HG03378 (cell line): ENCODE results near the gene TRIM50.
"Not testable (repeated sequence)": the region's sequence is repeated elsewhere in the genome, so short reads cannot be mapped to it uniquely, and the experiment has no call there.

Source experiments
- ATAC-seq: cut with Tn5 transposase; IDR thresholded peaks from one replicate; pipeline ENCODE4 v1.9.1; 2021; ENCODE audit warnings: mild to moderate bottlenecking, moderate library complexity; ENCODE audit not compliant: unreplicated experiment

Gene TRIM50

DNA sequence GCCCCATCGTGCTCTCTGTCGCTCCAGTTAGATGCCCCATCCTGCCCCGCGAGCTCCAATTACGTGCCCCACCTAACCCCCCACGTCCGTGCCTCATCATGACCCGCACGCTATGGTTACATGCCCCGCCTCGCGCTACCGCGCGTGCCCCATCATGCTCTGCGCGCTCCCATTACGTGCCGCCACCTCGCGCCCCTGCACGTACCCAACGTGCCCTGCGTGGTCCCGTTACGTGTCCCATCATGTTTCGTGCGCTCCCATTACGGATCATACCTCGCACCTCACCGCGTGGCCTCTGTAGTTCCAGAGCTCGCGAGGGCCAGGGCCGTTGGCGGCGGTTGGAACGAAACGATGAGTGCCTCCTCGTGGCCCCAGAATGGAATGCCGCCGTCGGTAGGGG, at the start of gene TRIM50, which contains the start of gene FKBP6:
Gene TRIM50, minus strand, starts transcription at position 161 of the 400 bp plus-strand sequence. CDS start 3,295 bp downstream, outside the sequence.
Gene FKBP6, plus strand, starts transcription at position 240 of the 400 bp plus-strand sequence. CDS start 268 bp downstream, outside the sequence.
- ATAC-seq: not testable (repeated sequence)

DNA sequence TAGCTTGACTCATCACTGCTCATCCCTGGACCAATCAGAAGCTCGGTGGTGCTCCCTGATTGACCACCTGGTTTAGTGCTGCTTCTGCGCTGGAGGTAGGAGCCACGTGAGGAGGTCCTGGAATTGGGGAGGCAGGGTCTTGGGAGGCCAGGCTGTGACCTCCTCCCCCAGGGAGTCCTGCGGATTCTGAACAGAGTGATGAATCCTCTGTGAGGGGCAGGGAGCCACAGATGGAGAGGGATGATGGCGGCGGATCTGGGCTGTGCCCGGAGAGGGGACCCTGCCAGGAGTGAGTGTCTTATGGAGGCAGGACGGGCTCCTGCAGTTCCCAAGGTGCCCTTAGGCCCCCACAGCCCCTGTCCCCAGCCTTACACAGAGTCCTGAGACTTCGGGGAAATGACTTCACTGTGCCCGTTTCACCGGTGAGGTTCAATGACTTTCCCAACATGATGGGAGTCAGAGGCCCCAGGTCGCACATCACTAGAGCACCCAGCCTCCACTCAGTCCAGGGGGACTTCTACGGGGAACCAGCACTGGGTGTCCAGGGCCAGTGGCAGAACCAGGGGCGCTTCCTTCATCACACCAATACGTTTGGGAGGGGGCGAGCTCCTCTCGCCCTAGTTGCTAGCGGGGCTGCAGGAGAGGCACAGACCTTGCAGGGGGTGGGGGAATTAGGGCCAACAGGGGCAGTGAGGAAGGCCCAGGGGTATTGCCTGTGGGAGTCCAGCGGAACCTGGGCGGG, 49.0 kb upstream of the TRIM50 start:
- ATAC-seq: no peak

DNA sequence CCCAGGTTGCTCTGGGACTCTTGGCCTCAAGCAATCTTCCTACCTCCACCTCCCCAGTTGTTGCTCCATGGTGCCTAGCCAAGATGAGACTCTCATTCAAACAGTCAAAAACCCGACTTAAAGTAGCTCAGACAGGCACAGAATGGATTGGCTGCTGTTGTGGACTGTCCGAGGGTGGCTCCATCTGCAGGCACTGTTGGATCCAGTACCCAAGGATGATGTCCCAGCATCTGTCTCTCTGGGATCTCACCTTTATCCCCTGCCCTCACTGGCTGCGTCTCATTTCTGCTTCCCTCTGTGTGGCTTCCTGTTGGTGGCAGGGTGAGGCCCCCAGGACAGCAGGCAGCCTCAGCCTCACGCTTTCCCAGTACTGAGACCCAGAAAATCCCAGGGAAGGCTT, 48.4 kb upstream of the TRIM50 start:
- not testable (repeated sequence) for ATAC-seq

DNA sequence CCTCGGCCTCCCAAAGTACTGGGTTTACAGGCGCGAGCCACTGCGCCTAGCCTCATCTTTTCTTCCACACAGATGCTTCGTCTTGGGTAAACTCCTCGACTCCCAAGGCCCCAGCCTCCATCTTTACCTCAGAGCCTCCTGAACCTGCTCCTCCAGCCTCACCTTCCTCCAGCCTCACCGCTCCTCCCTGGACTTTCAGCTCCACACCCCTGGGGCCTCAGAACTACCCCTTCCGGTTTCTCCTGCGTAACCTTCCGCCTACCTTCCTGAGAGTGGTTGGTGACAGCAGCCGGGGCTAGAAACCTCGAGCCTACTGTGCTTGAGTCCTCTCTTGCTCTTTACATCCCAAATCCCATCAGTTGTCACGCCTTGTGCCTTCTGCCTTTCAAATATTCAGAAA, 45.9 kb upstream of the TRIM50 start:
- ATAC-seq: no peak

DNA sequence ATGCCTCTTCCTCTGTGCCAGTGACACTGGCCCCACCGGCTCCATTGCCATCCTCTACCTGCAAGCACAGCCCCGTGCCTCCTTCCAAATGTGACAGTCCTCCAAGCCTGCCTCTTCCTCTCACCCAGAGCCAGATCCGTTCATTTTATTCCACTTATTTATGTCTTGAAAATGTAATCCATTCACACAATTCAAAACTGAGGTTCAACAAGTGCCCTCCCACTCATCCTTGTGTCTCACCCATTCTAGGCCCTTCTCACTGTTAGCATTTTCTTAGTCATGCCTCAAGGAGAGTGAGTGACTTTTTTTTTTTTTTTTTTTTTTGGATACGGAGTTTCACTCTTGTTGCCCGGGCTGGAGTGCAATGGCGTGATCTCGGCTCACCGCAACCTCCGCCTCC, 41.7 kb upstream of the TRIM50 start:
- ATAC-seq: no peak

- no peak for ATAC-seq
These were observed 41.1 kb upstream of the TRIM50 start for GRCh38 chr7:73369009-73369408.

GRCh38 chr7:73366990-73367389, 39.1 kb upstream of the TRIM50 start:
- no peak for ATAC-seq

GRCh38 chr7:73366127-73366526, 38.2 kb upstream of the TRIM50 start:
- no peak for ATAC-seq

DNA sequence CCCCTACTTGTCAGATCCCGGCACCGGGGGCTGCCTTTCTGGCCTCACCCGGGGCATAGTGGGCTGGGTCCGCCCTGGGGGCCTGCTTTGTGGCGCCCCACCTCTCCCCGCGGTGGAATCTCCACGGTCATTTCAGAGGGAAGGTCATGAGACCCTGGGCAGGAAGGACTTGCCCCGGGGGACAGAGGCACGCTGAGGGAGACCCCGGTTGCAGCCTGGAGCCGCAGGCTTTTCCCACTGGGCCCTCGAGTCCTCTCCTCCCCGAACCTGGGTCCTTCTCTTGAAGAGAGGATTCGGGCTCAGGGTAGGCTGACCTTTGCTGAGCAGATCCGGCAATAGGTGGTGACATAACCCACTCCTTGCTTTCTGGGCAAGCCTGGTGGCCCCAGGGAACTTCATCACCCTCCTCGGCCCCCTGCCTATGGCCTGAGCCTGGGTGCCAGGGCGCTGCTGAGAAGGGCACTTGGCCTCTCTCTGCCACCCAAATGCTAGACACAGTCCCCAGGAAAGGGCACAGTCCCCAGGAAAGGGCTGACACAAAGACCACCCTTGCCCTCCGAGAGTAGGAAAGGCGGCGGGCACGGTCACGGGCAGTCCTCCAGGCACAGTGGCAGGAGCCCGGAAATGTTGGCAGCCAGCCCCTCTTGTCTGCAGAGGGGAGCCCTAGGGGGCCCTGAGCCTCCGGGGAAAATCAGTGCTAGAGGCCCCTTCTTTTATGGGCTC, 36.3 kb upstream of the TRIM50 start:
- no peak for ATAC-seq

DNA sequence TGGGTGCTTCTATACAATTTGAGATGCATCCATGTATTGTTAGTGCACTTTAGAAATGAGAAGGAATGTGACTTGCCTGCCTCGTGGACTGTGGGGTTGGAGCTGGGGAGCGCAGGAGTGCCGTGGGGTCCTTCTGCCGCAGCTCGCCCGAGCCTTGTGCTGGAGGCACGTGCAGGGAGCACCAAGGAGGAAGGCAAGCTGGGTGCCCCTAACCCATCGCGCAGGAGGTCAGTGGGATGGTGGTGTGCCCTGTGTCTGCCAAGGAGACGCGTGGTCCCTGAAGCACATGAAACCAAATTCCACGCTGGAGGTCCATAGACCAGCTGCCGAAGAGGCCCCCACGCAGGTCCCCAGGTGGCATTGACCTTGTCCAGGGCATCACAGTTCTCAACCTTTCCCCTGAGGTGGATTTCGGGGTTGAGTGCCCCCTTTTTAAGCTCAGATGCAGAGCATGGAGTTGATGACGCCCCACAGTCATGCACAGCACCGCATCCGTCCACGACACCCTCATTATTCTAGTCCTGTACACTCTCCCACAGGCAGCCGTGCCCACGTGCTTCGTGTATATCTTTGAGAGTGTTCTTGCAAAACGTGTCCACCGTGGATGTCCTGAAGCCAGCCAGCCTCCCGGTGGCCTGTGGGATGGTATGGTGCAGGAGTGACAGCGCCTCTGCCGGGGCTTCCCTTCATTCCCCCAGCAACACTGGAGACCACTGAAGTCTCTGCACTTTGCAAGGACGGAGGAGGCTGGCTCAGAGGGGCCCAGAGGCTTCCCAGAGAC, 35.5 kb upstream of the TRIM50 start:
- ATAC-seq: no peak

DNA sequence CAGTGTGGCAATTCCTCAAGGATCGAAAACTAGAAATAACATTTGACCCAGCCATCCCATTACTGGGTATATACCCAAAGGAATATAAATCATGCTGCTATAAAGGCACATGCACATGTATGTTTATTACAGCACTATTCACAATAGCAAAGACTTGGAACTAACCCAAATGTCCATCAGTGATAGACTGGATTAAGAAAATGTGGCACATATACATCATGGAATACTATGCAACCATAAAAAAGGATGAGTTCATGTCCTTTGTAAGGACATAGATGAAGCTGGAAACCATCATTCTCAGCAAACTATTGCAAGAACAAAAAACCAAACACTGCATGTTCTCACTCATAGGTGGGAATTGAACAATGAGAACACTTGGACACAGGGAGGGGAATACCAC, 32.7 kb upstream of the TRIM50 start:
- ATAC-seq: not testable (repeated sequence)

GRCh38 chr7:73359746-73360375, 32.0 kb upstream of the TRIM50 start:
- no peak for ATAC-seq

DNA sequence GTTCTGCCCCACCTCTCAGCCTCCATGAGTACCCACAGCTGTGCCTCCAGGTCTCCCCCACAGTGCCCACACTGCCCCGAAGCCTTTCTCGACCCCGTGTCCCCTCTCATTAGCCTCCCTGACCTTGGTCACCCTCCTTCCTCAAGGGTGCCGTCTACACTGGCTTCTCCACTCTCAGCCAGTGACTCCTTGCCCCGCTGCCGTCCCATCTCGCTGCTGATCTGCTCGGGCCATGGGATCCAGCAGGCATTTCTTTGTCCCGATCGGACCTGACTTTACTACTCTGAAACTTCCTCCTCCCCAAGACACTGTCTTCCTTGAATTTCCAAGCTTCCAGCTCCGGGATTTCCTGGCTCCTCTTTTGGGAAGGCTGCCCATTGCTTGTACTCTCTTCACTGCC, 31.4 kb upstream of the TRIM50 start:
- no peak for ATAC-seq

DNA sequence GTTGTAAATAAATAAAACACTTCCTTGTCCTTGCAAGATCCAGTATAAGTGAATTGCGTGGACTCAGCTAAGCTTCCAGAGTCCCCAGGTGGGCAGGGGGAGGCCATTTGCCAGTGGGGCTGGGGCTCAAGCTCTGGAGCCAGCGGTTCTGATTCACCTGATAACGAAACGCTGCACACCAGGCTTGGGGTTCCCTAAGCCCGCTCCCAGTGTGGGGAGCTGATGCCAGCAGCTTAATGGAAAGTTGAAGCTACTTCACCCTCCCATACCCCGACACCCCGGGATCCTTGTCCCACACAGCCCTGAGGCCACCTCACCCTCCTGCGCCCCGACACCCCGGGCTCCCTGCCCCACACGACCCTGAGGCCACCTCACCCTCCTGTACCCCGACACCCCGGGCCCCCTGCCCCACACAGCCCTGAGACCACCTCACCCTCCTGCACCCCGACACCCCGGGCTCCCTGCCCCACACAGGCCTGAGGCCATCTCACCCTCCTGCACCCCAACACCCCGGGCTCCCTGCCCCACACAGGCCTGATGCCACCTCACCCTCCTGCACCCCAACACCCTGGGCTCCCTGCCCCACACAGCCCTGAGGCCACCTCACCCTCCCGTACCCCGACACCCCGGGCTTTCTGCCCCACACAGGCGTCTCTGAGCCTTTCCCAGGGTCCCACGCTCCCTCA, 30.9 kb upstream of the TRIM50 start:
- ATAC-seq: no peak

DNA sequence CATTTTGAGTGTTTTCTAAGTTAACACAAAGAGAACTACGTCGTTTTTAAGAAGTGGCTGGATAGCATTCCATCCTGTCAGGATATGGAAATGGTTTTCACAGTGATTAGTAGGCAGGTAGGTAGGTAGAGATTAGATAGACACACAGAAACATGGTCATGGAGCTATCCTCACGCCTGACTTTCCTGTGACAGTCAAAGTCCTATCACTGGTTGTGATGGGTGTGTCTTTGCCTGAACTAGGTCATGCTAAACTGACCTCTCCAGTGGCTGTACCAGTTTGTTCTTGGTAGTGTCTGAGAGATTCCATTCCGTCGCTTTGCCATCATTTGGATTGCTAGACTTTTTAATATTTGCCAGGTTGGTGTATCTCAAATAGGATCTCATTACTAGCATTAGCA, 28.3 kb upstream of the TRIM50 start:
- no peak for ATAC-seq

DNA sequence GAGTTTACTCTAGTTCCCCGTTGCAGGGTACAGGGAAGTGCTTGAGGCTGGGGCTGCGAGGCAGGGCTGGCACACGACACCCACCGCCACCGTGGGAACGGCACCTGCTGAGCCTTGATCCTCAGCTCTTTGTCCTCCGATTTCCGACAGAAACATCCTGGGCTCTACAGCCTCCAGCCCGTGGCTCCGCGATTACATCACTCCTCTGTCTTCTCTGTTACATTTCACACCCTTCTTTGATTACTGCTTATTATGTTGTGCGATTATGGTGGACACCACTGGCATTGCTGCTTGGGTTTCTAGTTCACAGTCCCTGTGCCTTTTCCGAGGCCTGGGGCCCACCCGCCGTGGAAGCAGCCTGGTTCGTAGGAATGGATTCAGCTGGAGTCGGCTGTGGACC, 26.9 kb upstream of the TRIM50 start:
- no peak for ATAC-seq

GRCh38 chr7:73354196-73354595, 26.3 kb upstream of the TRIM50 start:
- ATAC-seq: no peak

DNA sequence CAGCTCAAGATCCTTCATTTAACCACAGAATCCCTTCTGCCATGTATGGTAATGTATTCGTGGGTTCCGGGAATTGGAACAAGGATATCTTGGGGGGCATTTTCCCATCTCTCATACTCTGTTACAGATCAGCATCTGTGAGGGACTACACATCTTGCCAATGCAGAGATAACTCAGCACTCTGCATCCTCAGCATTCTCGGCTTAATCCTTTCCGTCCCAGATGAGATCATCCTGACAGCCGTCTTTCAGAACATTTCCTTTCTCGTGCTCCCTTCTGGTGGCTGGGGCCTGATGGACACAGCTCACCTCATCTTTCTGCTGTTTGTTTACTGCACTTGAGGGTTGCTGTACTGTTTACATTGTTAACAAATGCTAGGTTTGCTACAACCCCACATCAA, 25.4 kb upstream of the TRIM50 start:
- no peak for ATAC-seq

DNA sequence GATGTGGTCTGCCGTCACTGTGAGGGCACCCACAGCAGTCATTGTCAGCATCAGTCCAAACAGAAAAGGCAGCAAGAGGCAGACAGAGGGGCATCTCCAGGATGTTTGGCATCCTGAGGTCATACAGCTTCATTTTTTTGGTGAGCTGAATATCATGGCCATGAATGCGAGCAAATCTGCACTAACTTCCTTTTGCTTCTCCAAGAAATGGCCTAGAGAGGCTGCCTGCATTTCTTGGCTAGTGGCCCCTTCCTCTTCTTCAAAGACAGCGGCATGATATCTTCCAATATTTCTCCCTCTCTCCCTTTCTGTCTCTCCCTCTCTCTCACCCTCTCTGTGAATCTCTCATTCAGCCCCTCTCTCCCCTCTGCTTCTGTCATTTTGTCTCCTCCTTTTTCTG, 24.9 kb upstream of the TRIM50 start:
- ATAC-seq: no peak

DNA sequence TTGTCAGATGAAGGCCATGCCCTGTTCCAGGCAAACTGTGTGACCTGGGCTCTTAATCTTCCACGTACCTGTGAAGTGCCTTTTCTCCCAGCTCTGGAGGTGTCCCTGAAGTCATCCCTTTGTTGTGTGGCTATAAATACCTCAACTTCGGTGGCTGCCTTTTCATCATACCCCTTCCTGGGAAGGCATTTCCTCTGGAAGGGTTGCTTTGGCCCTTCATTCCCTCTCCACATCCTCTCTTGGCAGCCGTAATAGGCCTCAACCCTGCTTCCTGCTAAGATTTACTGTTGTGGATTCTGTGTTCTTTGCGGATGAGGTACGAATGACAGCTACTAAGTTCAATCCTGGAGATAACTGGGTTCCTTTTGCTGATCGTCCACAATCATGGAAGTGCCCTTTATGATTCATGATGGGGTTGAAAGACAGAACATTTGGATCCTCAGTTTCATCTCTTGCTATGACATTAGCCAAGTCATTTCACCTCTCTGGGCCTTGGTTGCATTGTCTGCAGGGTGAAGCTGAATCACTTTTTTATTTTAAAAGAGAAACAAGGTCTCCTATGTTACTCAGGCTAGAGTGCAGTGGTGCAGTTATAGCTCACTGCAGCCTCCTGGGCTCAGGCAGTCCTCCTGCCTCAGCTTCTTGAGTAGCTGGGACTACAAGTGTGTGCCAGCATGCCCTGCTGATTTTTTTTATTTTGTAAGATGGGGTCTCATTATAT, 23.7 kb upstream of the TRIM50 start:
- no peak for ATAC-seq
